IMR-90 (cell line): ENCODE measurements around the gene SYTL3. TPM values are rescaled to one million over a fixed set of nuclear protein-coding genes. Genes with fewer than 3 reads are reported as not detected.

Source experiments
- ATAC-seq: fragments of 200-7000 bp; cut with Tn5 transposase; 2 replicates; pipeline ENCODE4 v1.9.1; 2020; ENCODE audit warnings: low read depth, mild to moderate bottlenecking, moderate library complexity
- BruUV-seq: library from RNA; stranded (reverse); fragments of 400-500 nt; replicated peaks from 2 replicates; lab custom pipeline; 2021; lab: Mats Ljungman, UMichigan
- CTCF ChIA-PET: fragments of 300-600 bp; formaldehyde crosslinking; extraction: SDS; loops from one replicate; lab custom pipeline; 2021; ENCODE audit warnings: antibody characterized with exemption; lab: Yijun Ruan, JAX
- POLR2A ChIA-PET: fragments of 300-600 bp; sonication (Branson Sonifier 250); formaldehyde crosslinking; loops from one replicate; lab custom pipeline; 2022; ENCODE audit warnings: antibody characterized with exemption; ENCODE audit not compliant: unreplicated experiment; lab: Charles Lee
- DNase-seq: peaks from one replicate; pipeline ENCODE4 v3.0.0; 2013
- H2AFZ ChIP-seq: replicated peaks from 2 replicates; pipeline ENCODE3; 2013; ENCODE audit warnings: low read length, mild to moderate bottlenecking; ENCODE audit not compliant: poor library complexity
- H2AK5ac ChIP-seq: 2 replicates; pipeline ENCODE4 v1.6.1; 2013; ENCODE audit warnings: low read depth, low read length, inconsistent platforms
- H2AK9ac ChIP-seq: replicated peaks from 2 replicates; pipeline ENCODE3; 2013; ENCODE audit warnings: mild to moderate bottlenecking, low read depth, low read length, moderate library complexity; ENCODE audit not compliant: poor library complexity
- H2BK120ac ChIP-seq: 2 replicates; pipeline ENCODE4 v1.6.1; 2013; ENCODE audit warnings: low read depth, low read length, inconsistent platforms
- H2BK15ac ChIP-seq: 3 replicates; pipeline ENCODE4 v1.6.1; 2013; ENCODE audit warnings: low read depth, low read length, inconsistent platforms
- H2BK20ac ChIP-seq: 2 replicates; pipeline ENCODE4 v1.6.1; 2013; ENCODE audit warnings: low read depth, mild to moderate bottlenecking, inconsistent platforms, low read length, moderate library complexity
- H2BK5ac ChIP-seq: 2 replicates; pipeline ENCODE4 v1.6.1; 2013; ENCODE audit warnings: mild to moderate bottlenecking, low read depth, low read length, inconsistent platforms; ENCODE audit not compliant: poor library complexity, severe bottlenecking
- H3K14ac ChIP-seq: replicated peaks from 2 replicates; pipeline ENCODE4 v1.6.1; 2013; ENCODE audit warnings: low read depth, low read length, inconsistent platforms
- H3K18ac ChIP-seq: 2 replicates; pipeline ENCODE4 v1.6.1; 2013; ENCODE audit warnings: low read depth, low read length, control low read depth
- H3K23ac ChIP-seq: 2 replicates; pipeline ENCODE4 v1.6.1; 2013; ENCODE audit warnings: low read depth, low read length, inconsistent platforms
- H3K27ac ChIP-seq: 2 replicates; pipeline ENCODE4 v1.5.1; 2013; ENCODE audit warnings: mild to moderate bottlenecking, control low read depth, low read length; ENCODE audit not compliant: insufficient read depth
- H3K27me3 ChIP-seq: 2 replicates; pipeline ENCODE4 v1.6.1; 2013; ENCODE audit warnings: low read length; ENCODE audit not compliant: control insufficient read depth, insufficient read depth
- H3K36me3 ChIP-seq: 2 replicates; pipeline ENCODE4 v1.6.1; 2013; ENCODE audit warnings: low read length, mixed read lengths; ENCODE audit not compliant: control insufficient read depth, insufficient read depth
- H3K4ac ChIP-seq: 2 replicates; pipeline ENCODE4 v1.6.1; 2013; ENCODE audit warnings: low read depth, low read length, inconsistent platforms
- H3K4me1 ChIP-seq: 2 replicates; pipeline ENCODE4 v1.6.1; 2013; ENCODE audit warnings: low read length, mixed read lengths; ENCODE audit not compliant: control insufficient read depth, insufficient read depth
- H3K4me2 ChIP-seq: 2 replicates; pipeline ENCODE4 v1.6.1; 2013; ENCODE audit warnings: low read depth, mild to moderate bottlenecking, control low read depth, low read length, moderate library complexity
- H3K4me3 ChIP-seq: 2 replicates; pipeline ENCODE4 v1.5.1; 2013; ENCODE audit warnings: low read depth, mild to moderate bottlenecking, control low read depth, low read length, moderate library complexity; ENCODE audit not compliant: insufficient read depth
- H3K56ac ChIP-seq: 2 replicates; pipeline ENCODE4 v1.6.1; 2013; ENCODE audit warnings: low read length, inconsistent platforms; ENCODE audit not compliant: insufficient read depth; ENCODE audit errors: extremely low read depth
- H3K79me1 ChIP-seq, 2 experiments: 2 replicates each; pipeline ENCODE4 v1.6.1; 2013; ENCODE audit warnings: low read length in 2 of 2, inconsistent platforms in 1 of 2, low read depth in 1 of 2
- H3K9ac ChIP-seq: 2 replicates; pipeline ENCODE4 v1.6.1; 2013; ENCODE audit warnings: low read depth, low read length, control low read depth
- H3K9me1 ChIP-seq: 2 replicates; pipeline ENCODE4 v1.6.1; 2013; ENCODE audit warnings: low read length, inconsistent platforms; ENCODE audit not compliant: insufficient read depth
- H3K9me3 ChIP-seq: 2 replicates; pipeline ENCODE4 v1.6.1; 2013; ENCODE audit warnings: low read length; ENCODE audit not compliant: control insufficient read depth, insufficient read depth
- H4K20me1 ChIP-seq: 2 replicates; pipeline ENCODE4 v1.6.1; 2013; ENCODE audit warnings: low read length, inconsistent platforms; ENCODE audit not compliant: insufficient read depth
- H4K5ac ChIP-seq: 2 replicates; pipeline ENCODE4 v1.6.1; 2013; ENCODE audit warnings: mild to moderate bottlenecking, low read depth, low read length, control low read depth
- H4K8ac ChIP-seq, 2 experiments: 2 replicates each; pipeline ENCODE4 v1.6.1; 2013; ENCODE audit warnings: low read depth in 2 of 2, low read length in 2 of 2, control low read depth in 1 of 2, inconsistent platforms in 1 of 2
- H4K91ac ChIP-seq: 2 replicates; pipeline ENCODE4 v1.6.1; 2013; ENCODE audit warnings: low read depth, low read length, inconsistent platforms; ENCODE audit not compliant: insufficient read depth
- BHLHE40 ChIP-seq: fragments of 150-350 bp; IDR thresholded peaks from 2 replicates; pipeline ENCODE4 v1.6.1; 2016; ENCODE audit warnings: mild to moderate bottlenecking, low read depth, low read length
- CEBPB ChIP-seq: IDR thresholded peaks from 2 replicates; pipeline ENCODE4 v1.6.1; 2012; ENCODE audit warnings: low read depth, low read length, improper control_type of control experiment
- CHD1 ChIP-seq: IDR thresholded peaks from 2 replicates; pipeline ENCODE4 v1.6.1; 2012; ENCODE audit warnings: low read depth, low read length, improper control_type of control experiment
- CTCF ChIP-seq: conservative IDR thresholded peaks from 2 replicates; pipeline ENCODE4 v1.5.1; 2012; ENCODE audit warnings: mild to moderate bottlenecking, low read depth, low read length, improper control_type of control experiment
- ELK1 ChIP-seq: fragments of 150-350 bp; IDR thresholded peaks from 2 replicates; pipeline ENCODE4 v1.6.1; 2016; ENCODE audit warnings: low read depth, mild to moderate bottlenecking, low read length, moderate library complexity, borderline replicate concordance
- FOS ChIP-seq: fragments of 150-350 bp; IDR thresholded peaks from 2 replicates; pipeline ENCODE4 v1.6.1; 2016; ENCODE audit warnings: low read depth, low read length
- MAFK ChIP-seq: IDR thresholded peaks from 2 replicates; pipeline ENCODE4 v1.6.1; 2012; ENCODE audit warnings: low read depth, low read length, improper control_type of control experiment
- MAZ ChIP-seq: IDR thresholded peaks from 2 replicates; pipeline ENCODE4 v1.6.1; 2012; ENCODE audit warnings: low read depth, mild to moderate bottlenecking, low read length, improper control_type of control experiment, moderate library complexity, borderline replicate concordance
- POLR2A ChIP-seq: IDR thresholded peaks from 2 replicates; pipeline ENCODE4 v1.6.1; 2012; ENCODE audit warnings: mild to moderate bottlenecking, low read depth, low read length
- RCOR1 ChIP-seq: IDR thresholded peaks from 2 replicates; pipeline ENCODE4 v1.6.1; 2012; ENCODE audit warnings: mild to moderate bottlenecking, low read length, improper control_type of control experiment; ENCODE audit not compliant: insufficient replicate concordance
- RFX5 ChIP-seq: IDR thresholded peaks from 2 replicates; pipeline ENCODE4 v1.8.0; 2012; ENCODE audit warnings: low read depth, mild to moderate bottlenecking, low read length, moderate library complexity
- SMC3 ChIP-seq: fragments of 150-350 bp; IDR thresholded peaks from 2 replicates; pipeline ENCODE4 v1.6.1; 2016; ENCODE audit warnings: low read depth, mild to moderate bottlenecking, antibody characterized with exemption, low read length, moderate library complexity
- WGBS, 2 experiments: methylation state at CpG; one replicate each; pipeline versions ENCODE4 v1.1.5 to v1.1.7; 2013; ENCODE audit warnings: missing lambda C conversion rate in 2 of 2; ENCODE audit not compliant: insufficient read length in 1 of 2; ENCODE audit errors: extremely low coverage in 2 of 2; 5-methylcytosine and 5-hydroxymethylcytosine counted together
- dilution Hi-C: fragments of 300-500 bp; cut with HindIII; formaldehyde crosslinking; loops from one replicate; pipeline ENCODE4 v1.14.3; 2018; ENCODE audit warnings: low sequenced_read_pairs; ENCODE audit not compliant: unreplicated experiment
- in situ Hi-C: fragments of 300-500 bp; cut with MboI; formaldehyde crosslinking; loops from 3 replicates; pipeline ENCODE4 v1.14.3; 2019; ENCODE audit warnings: low sequenced_read_pairs, inconsistent platforms, mixed read lengths
- intact Hi-C: fragments of 100-400 bp; cut with micrococcal nuclease; formaldehyde crosslinking; loops from 2 replicates; pipeline ENCODE4 v1.10.0; 2022
- polyA plus RNA-seq, 3 experiments: library from polyadenylated mRNA; depleted of rRNA; stranded (reverse); fragments of >200 nt; gene quantifications; 2 replicates each; pipeline ENCODE4 v1.2.3, GENCODE V29; 2012; ENCODE audit warnings: low replicate concordance in 1 of 3
- total RNA-seq: library from RNA; depleted of rRNA; stranded (reverse); fragments of >200 nt; gene quantifications from 2 replicates; pipeline ENCODE4 v1.2.3, GENCODE V29; 2012

The SYTL3 gene
- total and polyA plus RNA-seq, 2 of the 4 experiments (the other 2 are of a cell fraction) = 2.9 to 4.3 TPM

DNA sequence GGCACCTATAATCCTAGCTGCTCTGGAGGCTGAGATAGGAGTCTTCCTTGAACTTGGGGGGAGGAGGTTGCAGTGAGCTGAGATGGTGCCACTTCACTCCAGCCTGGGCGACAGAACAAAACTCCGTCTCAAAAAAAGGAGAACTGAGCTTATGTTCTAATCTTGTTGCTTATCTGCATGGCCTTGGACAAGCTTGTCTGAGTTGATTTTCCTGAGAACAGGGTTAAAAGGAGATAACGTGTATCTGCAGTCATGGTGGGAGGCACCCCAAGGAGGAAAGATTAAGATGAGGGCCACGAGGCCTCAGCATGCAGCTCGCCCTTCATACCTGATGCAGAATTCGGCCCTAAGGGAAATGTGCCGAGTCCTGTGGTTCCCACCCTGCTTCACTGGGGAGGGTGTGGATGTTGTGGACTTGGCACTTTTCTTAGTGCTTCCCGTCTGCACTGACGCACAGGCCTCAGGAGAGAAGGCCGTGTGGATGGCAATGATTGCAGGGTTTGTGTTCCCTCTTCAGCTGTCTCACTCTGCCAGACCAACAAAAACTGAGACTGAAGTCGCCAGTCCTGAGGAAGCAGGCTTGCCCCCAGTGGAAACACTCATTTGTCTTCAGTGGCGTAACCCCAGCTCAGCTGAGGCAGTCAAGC, 113.1 kb downstream of the SYTL3 start:
- POLR2A ChIA-PET = interaction anchor here (0.5 kb wide), 1 partner anchor 192 kb away, joined by 3 read pairs; no protein-coding TSS in a partner anchor
- CTCF ChIA-PET = no interaction called here
- Histone ChIP-seq H3K9me3 (no peaks in the 10 kb centered on the region), H2AK9ac (no peak overlapping the region), H3K4me2 (no peak overlapping the region), H3K9me1 (peaks cover 5% of the 10 kb centered on the region; the same call in 1 of the 2 replicates), H3K9ac (no peak overlapping the region), H2AFZ (no peak overlapping the region), H3K4me3 (no peak overlapping the region), H2BK15ac (no peak overlapping the region), H3K27ac (no peak overlapping the region), H2BK5ac (no peak overlapping the region), H2BK20ac (no peak overlapping the region), H3K4me1 (no peaks in the 10 kb centered on the region; the same call in 1 of the 2 replicates), H4K8ac (no peak overlapping the region), H4K91ac (no peak overlapping the region), H3K14ac (no peak overlapping the region), H3K56ac (no peak overlapping the region), H3K27me3 (no peaks in the 10 kb centered on the region), H3K79me1 (no peaks in the 10 kb centered on the region), H3K23ac (no peak overlapping the region), H2BK120ac (no peak overlapping the region), H3K36me3 (peaks cover 24% of the 10 kb centered on the region), H4K5ac (no peak overlapping the region), H3K18ac (no peak overlapping the region), H3K4ac (no peak overlapping the region), H4K20me1 (no peaks in the 10 kb centered on the region; the same call in 1 of the 2 replicates), H2AK5ac (no peak overlapping the region)
- BruUV-seq = no TSS peak
- DNase-seq = no peak
- intact Hi-C loops (no loop called here), dilution Hi-C loops (no loop called here), in situ Hi-C loops (no loop called here)
- no peak for ATAC-seq
- no peak for TF ChIP-seq ELK1
- no peak for TF ChIP-seq CEBPB
- no peak for TF ChIP-seq RCOR1
- TF ChIP-seq BHLHE40 = no peak
- TF ChIP-seq POLR2A = no peak
- TF ChIP-seq MAZ = no peak
- no peak for TF ChIP-seq MAFK
- TF ChIP-seq CHD1 = no peak
- no peak for TF ChIP-seq SMC3
- TF ChIP-seq RFX5 = no peak
- no peak for TF ChIP-seq FOS
- TF ChIP-seq CTCF = no peak
- WGBS, 2 experiments = 78% methylated on average over 6 of the region's 12 CpGs; no CpG with 5 or more reads in 1 of the 2 experiments
